ENCODE data around the gene CTBP2.

GRCh38 chr10:125159932-125160855, at the start of gene CTBP2:
- TF ChIP-seq POLR2AphosphoS5 (IDR thresholded peaks at IDR 0.05) (peak in 1 of 3 donors; percentile 26), CTCF (IDR thresholded peaks at IDR 0.05) (no peak), POLR2A (IDR thresholded peaks at IDR 0.05) (no peak), EP300 (IDR thresholded peaks at IDR 0.05) (no peak)

Measured in stomach (tissue), 4 donors.